Measurements from ENCODE around the gene MPZL2. TPM values are rescaled to one million over a fixed set of nuclear protein-coding genes. Genes with fewer than 3 reads are reported as not detected.

Gene MPZL2
- total and polyA plus RNA-seq, 9 of the 15 experiments (the other 6 are each of a cell fraction or from before 2014, with no cell fraction given) = 0.09 to 0.28 (median 0.18) TPM; not detected in 2

DNA sequence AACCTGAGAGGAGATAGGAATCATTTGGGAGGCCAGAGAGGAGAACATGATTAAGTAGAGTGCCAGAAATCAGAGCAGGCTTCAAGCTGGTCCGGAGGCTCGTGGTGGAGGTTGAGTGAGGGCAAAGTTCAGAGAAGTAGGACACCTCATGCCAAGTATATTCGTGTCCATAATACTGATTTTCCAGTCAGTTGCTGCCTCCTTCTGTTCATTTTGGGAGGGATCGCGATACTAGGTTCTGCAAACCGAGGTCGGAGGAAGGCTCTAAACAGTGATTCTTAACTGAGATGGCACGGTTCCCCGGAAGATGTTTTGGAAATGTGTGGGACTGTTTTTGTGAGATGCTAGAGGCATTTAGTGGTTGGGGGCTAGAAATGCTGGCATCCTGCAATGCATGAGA lies 26.8 kb upstream of the MPZL2 start (continued):
- TF ChIP-seq, protein P1, sequence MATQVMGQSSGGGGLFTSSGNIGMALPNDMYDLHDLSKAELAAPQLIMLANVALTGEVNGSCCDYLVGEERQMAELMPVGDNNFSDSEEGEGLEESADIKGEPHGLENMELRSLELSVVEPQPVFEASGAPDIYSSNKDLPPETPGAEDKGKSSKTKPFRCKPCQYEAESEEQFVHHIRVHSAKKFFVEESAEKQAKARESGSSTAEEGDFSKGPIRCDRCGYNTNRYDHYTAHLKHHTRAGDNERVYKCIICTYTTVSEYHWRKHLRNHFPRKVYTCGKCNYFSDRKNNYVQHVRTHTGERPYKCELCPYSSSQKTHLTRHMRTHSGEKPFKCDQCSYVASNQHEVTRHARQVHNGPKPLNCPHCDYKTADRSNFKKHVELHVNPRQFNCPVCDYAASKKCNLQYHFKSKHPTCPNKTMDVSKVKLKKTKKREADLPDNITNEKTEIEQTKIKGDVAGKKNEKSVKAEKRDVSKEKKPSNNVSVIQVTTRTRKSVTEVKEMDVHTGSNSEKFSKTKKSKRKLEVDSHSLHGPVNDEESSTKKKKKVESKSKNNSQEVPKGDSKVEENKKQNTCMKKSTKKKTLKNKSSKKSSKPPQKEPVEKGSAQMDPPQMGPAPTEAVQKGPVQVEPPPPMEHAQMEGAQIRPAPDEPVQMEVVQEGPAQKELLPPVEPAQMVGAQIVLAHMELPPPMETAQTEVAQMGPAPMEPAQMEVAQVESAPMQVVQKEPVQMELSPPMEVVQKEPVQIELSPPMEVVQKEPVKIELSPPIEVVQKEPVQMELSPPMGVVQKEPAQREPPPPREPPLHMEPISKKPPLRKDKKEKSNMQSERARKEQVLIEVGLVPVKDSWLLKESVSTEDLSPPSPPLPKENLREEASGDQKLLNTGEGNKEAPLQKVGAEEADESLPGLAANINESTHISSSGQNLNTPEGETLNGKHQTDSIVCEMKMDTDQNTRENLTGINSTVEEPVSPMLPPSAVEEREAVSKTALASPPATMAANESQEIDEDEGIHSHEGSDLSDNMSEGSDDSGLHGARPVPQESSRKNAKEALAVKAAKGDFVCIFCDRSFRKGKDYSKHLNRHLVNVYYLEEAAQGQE (IDR thresholded peaks at IDR 0.05; ENCODE audit: borderline replicate concordance) = peak; percentile 90
- TF ChIP-seq, protein P1 (CRISPR knock-in tag; IDR thresholded peaks at IDR 0.05; ENCODE audit: low read depth) = no peak
- TF ChIP-seq ZNF57 (CRISPR knock-in tag; IDR thresholded peaks at IDR 0.05) (no peak), SMC3 (conservative IDR thresholded peaks at IDR 0.05; ENCODE audit: insufficient read depth, low read depth, low read length) (peak; percentile 36; the same call in 1 of the 2 replicates)

All from K562 (cell line).